ENCODE data around the gene FSTL4.

DNA sequence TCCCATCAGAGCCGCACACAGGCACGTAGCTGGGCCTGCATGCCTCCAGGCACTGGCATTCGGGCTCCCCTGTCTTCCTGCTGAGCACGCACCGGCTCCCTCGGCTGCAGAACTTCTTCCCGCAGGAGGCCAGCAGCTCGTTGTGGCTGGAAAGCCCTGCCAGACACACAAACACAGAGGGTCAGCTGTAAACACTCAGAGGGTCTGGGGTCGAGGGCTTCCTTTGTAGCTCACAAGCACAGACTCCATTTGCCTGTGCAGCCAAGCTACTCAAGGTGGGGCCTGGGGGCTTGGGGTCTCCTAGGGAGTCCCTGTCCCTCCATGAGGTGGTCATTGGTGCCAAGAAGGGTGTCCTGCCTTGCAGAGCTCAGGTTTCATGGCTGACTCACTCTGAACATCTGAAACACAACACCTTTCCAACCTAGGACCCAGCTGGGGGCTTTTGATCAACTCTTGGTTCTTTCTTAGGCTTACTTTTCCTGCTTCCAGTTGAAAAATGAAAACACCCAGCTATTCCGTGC lies 211.4 kb downstream of the FSTL4 start:
- TF ChIP-seq CTCF (IDR thresholded peaks at IDR 0.05): no peak
- no peak for TF ChIP-seq POLR2A (IDR thresholded peaks at IDR 0.05)
